ENCODE results near the gene MORF4L2. TPM values are rescaled to one million over a fixed set of nuclear protein-coding genes. Genes with fewer than 3 reads are reported as not detected.
A peak's percentile ranks its signal among the peaks of the same experiment; 100 is the strongest.
"Not testable (repeated sequence)": the region's sequence is repeated elsewhere in the genome, so short reads cannot be mapped to it uniquely, and the experiment has no call there.

The MORF4L2 gene
- total RNA-seq, 1 experiment from 2014 or later: 806 TPM

- DNase-seq (ENCODE audit: low read depth in 1 of 2, low spot score in 2 of 2): no peak
- no peak overlapping the region for H3K4me3 ChIP-seq
- H3K27me3 ChIP-seq (replicated peaks): no peaks in the 10 kb centered on the region
- H3K27ac ChIP-seq: no peak overlapping the region
- no peaks in the 10 kb centered on the region for H3K4me1 ChIP-seq (replicated peaks)
- H3K36me3 ChIP-seq: no peaks in the 10 kb centered on the region
- no peaks in the 10 kb centered on the region for H3K9me3 ChIP-seq (replicated peaks)
Measured at GRCh38 chrX:103663981-103664762, 22.3 kb downstream of the MORF4L2 start.

- not testable (repeated sequence) for H3K4me3 ChIP-seq; H3K36me3 ChIP-seq; DNase-seq (ENCODE audit: low read depth in 1 of 2, low spot score in 2 of 2); H3K9me3 ChIP-seq (replicated peaks); H3K27me3 ChIP-seq (replicated peaks); H3K27ac ChIP-seq
- H3K4me1 ChIP-seq (replicated peaks): peaks cover 23% of the 10 kb centered on the region
Measured at GRCh38 chrX:103659460-103659859, 27.0 kb downstream of the MORF4L2 start.

GRCh38 chrX:103658681-103659433 is 27.6 kb downstream of the MORF4L2 start:
- Histone ChIP-seq H3K4me1 (replicated peaks) (peaks cover 23% of the 10 kb centered on the region), H3K36me3 (no peaks in the 10 kb centered on the region), H3K27me3 (replicated peaks) (no peaks in the 10 kb centered on the region), H3K4me3 (no peak overlapping the region), H3K27ac (no peak overlapping the region), H3K9me3 (replicated peaks) (no peaks in the 10 kb centered on the region)
- DNase-seq (ENCODE audit: low read depth in 1 of 2, low spot score in 2 of 2): no peak

GRCh38 chrX:103657066-103657465 is 29.4 kb downstream of the MORF4L2 start:
- not testable (repeated sequence) for H3K9me3 ChIP-seq (replicated peaks); H3K36me3 ChIP-seq; H3K27me3 ChIP-seq (replicated peaks); H3K4me3 ChIP-seq
- peak in 1 of 2 experiments; percentile 54 for DNase-seq (ENCODE audit: low read depth in 1 of 2, low spot score in 2 of 2)
- Histone ChIP-seq H3K27ac (peak overlapping the region; percentile 88), H3K4me1 (replicated peaks) (peaks cover 23% of the 10 kb centered on the region)

GRCh38 chrX:103656617-103657016 is 29.9 kb downstream of the MORF4L2 start:
- no peaks in the 10 kb centered on the region for H3K36me3 ChIP-seq
- H3K27ac ChIP-seq: peak overlapping the region; percentile 88
- H3K27me3 ChIP-seq (replicated peaks): no peaks in the 10 kb centered on the region
- peak; percentile 71 for DNase-seq (ENCODE audit: low read depth in 1 of 2, low spot score in 2 of 2)
- H3K4me1 ChIP-seq (replicated peaks): peaks cover 23% of the 10 kb centered on the region
- no peaks in the 10 kb centered on the region for H3K9me3 ChIP-seq (replicated peaks)
- no peak overlapping the region for H3K4me3 ChIP-seq

- not testable (repeated sequence) for DNase-seq (ENCODE audit: low read depth in 1 of 2, low spot score in 2 of 2); H3K27me3 ChIP-seq (replicated peaks); H3K4me3 ChIP-seq; H3K36me3 ChIP-seq; H3K9me3 ChIP-seq (replicated peaks)
- Histone ChIP-seq H3K4me1 (replicated peaks) (peaks cover 23% of the 10 kb centered on the region), H3K27ac (peak overlapping the region; percentile 88)
Measured at GRCh38 chrX:103655230-103656000, 31.1 kb downstream of the MORF4L2 start.

GRCh38 chrX:103651151-103651773 is 35.2 kb downstream of the MORF4L2 start:
- H3K36me3 ChIP-seq: no peaks in the 10 kb centered on the region
- no peaks in the 10 kb centered on the region for H3K9me3 ChIP-seq (replicated peaks)
- H3K27ac ChIP-seq: no peak overlapping the region
- peaks cover 9% of the 10 kb centered on the region for H3K4me1 ChIP-seq (replicated peaks)
- no peaks in the 10 kb centered on the region for H3K27me3 ChIP-seq (replicated peaks)
- H3K4me3 ChIP-seq: no peak overlapping the region
- no peak for DNase-seq (ENCODE audit: low read depth in 1 of 2, low spot score in 2 of 2)

GRCh38 chrX:103647630-103648029 is 38.9 kb downstream of the MORF4L2 start:
- H3K27ac ChIP-seq: no peak overlapping the region
- no peaks in the 10 kb centered on the region for H3K27me3 ChIP-seq (replicated peaks)
- H3K36me3 ChIP-seq: no peaks in the 10 kb centered on the region
- DNase-seq (ENCODE audit: low read depth in 1 of 2, low spot score in 2 of 2): no peak
- H3K4me3 ChIP-seq: no peak overlapping the region
- H3K9me3 ChIP-seq (replicated peaks): no peaks in the 10 kb centered on the region
- H3K4me1 ChIP-seq (replicated peaks): no peaks in the 10 kb centered on the region

- Histone ChIP-seq H3K4me1 (replicated peaks) (peaks cover 18% of the 10 kb centered on the region), H3K4me3 (no peak overlapping the region), H3K27me3 (replicated peaks) (no peaks in the 10 kb centered on the region), H3K9me3 (replicated peaks) (no peaks in the 10 kb centered on the region), H3K36me3 (no peaks in the 10 kb centered on the region), H3K27ac (no peak overlapping the region)
- no peak for DNase-seq (ENCODE audit: low read depth in 1 of 2, low spot score in 2 of 2)
Measured at GRCh38 chrX:103644125-103644524, 42.4 kb downstream of the MORF4L2 start.

GRCh38 chrX:103640401-103641155 is 45.9 kb downstream of the MORF4L2 start:
- Histone ChIP-seq H3K27me3 (replicated peaks) (no peaks in the 10 kb centered on the region), H3K4me3 (no peak overlapping the region), H3K36me3 (no peaks in the 10 kb centered on the region), H3K9me3 (replicated peaks) (no peaks in the 10 kb centered on the region), H3K27ac (peak overlapping the region; percentile 63), H3K4me1 (replicated peaks) (peaks cover 31% of the 10 kb centered on the region)
- DNase-seq (ENCODE audit: low read depth in 1 of 2, low spot score in 2 of 2): peak in 1 of 2 experiments; percentile 36

- H3K36me3 ChIP-seq; H3K4me3 ChIP-seq; H3K27me3 ChIP-seq (replicated peaks); DNase-seq (ENCODE audit: low read depth in 1 of 2, low spot score in 2 of 2); H3K9me3 ChIP-seq (replicated peaks); H3K27ac ChIP-seq: not testable (repeated sequence)
- H3K4me1 ChIP-seq (replicated peaks): peaks cover 31% of the 10 kb centered on the region
Measured at GRCh38 chrX:103638479-103639346, 47.8 kb downstream of the MORF4L2 start.

- Histone ChIP-seq H3K4me1 (replicated peaks) (peaks cover 31% of the 10 kb centered on the region), H3K27me3 (replicated peaks) (no peaks in the 10 kb centered on the region), H3K4me3 (no peak overlapping the region), H3K36me3 (no peaks in the 10 kb centered on the region), H3K9me3 (replicated peaks) (no peaks in the 10 kb centered on the region), H3K27ac (no peak overlapping the region)
- no peak for DNase-seq (ENCODE audit: low read depth in 1 of 2, low spot score in 2 of 2)
Measured at GRCh38 chrX:103637604-103638338, 48.7 kb downstream of the MORF4L2 start.

All from SJSA1 (cell line).